ENCODE results near the gene CKAP2L.

- TF ChIP-seq CTCF (IDR thresholded peaks at IDR 0.05) (no peak), POLR2A (IDR thresholded peaks at IDR 0.05) (no peak)
These were observed 23.9 kb downstream of the CKAP2L start for GRCh38 chr2:112740527-112740926.
